Activated T-helper 1 cell treated with anti-CD3 and anti-CD28 coated beads, Interleukin-12 subunit alpha, Interleukin-12 subunit beta, Interleukin-2, Interleukin-4 antibody, amounts not matched to agents 30 ng/mL and 10 ng/mL and 1 ng/mL, durations not matched to agents 14 hours and 24 hours and 36 hours (primary cell): ENCODE results near the gene ATP8B3. TPM values are rescaled to one million over a fixed set of nuclear protein-coding genes. Genes with fewer than 3 reads are reported as not detected.

Experiments used
- DNase-seq: peaks from one replicate; pipeline ENCODE4 v3.0.0; 2021; ENCODE audit warnings: low spot score
- H3K27ac Mint-ChIP-seq: one replicate; pipeline ENCODE4 v1.8.0; 2021; ENCODE audit warnings: mild to moderate bottlenecking, mixed read lengths
- H3K27me3 Mint-ChIP-seq: one replicate; pipeline ENCODE4 v1.8.0; 2022; ENCODE audit warnings: mild to moderate bottlenecking, moderate library complexity, mixed read lengths; ENCODE audit not compliant: insufficient read depth
- H3K36me3 Mint-ChIP-seq: one replicate; pipeline ENCODE4 v1.8.0; 2021; ENCODE audit warnings: low read depth, mixed read lengths
- H3K4me1 Mint-ChIP-seq: one replicate; pipeline ENCODE4 v1.8.0; 2021; ENCODE audit warnings: low read depth, mixed read lengths
- H3K4me3 Mint-ChIP-seq: one replicate; pipeline ENCODE4 v1.8.0; 2021; ENCODE audit warnings: mild to moderate bottlenecking, moderate library complexity, mixed read lengths
- H3K9me3 Mint-ChIP-seq: one replicate; pipeline ENCODE4 v1.8.0; 2021; ENCODE audit warnings: mixed read lengths
- intact Hi-C: fragments of 100-400 bp; cut with micrococcal nuclease; formaldehyde crosslinking; loops from one replicate; pipeline ENCODE4 v1.15.1; 2024
- total RNA-seq: library from RNA; stranded (reverse); gene quantifications from 2 replicates; pipeline ENCODE4 v1.2.3, GENCODE V29; 2022

Gene ATP8B3
- total RNA-seq, 1 donor from 2014 or later = 5.0 TPM

- peaks cover 2% of the 10 kb centered on the region for H3K36me3 Mint-ChIP-seq
- H3K4me1 Mint-ChIP-seq = peaks cover 5% of the 10 kb centered on the region
- peak overlapping the region; percentile 61 for H3K27ac Mint-ChIP-seq
- intact Hi-C loops = no loop called here
- peaks cover 37% of the 10 kb centered on the region for H3K27me3 Mint-ChIP-seq
- no peak overlapping the region for H3K4me3 Mint-ChIP-seq
- no peaks in the 10 kb centered on the region for H3K9me3 Mint-ChIP-seq
- DNase-seq = no peak
Observed at GRCh38 chr19:1747285-1748114, 64.6 kb downstream of the ATP8B3 start.

DNA sequence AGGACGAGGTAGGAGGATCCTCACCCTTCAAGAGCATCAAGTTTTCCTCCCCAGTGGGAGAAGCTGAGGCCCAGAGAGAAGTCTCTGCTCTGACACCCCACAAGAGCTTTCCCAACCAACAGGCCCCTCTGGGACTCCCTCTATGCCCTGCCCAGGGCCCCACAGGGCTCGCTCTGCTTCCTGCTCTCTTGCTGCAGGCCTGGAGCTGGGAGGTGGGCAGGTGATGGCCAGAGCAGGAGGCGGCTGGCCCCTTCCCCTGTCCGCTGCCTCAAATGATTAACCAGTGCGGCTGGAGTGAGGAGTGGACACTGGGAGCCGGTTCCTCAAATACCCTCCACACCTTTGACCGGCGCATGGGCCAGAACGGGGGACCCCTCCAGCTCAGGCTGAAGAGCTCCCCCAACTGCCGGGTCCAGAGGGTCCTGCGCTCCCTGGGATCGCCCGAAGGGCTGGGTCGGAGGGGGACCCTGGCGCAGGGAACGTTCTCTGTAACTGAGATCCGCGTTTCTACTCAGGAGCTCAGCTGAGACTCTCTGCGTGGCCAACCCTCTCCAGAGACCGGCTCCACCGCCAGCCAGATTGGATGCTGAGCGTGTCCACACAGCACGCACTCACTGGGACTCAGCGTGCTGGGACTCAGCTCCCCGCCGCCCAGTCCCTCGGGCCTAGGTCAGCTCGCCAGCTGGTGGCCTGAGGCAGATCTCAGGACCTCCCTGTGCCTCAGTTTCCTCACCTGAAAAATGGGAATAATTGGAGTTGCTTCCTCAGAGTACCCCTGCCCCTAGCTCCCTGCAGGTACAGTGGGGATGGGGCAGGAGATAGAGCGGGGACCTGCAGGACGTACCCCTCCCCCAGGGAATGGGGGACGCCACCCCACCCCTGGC, 65.4 kb downstream of the ATP8B3 start:
- Mint-ChIP-seq H3K4me1 (peaks cover 5% of the 10 kb centered on the region), H3K27me3 (peaks cover 29% of the 10 kb centered on the region), H3K36me3 (peaks cover 2% of the 10 kb centered on the region), H3K9me3 (no peaks in the 10 kb centered on the region), H3K4me3 (no peak overlapping the region), H3K27ac (no peak overlapping the region)
- intact Hi-C loops = no loop called here
- no peak for DNase-seq

DNA sequence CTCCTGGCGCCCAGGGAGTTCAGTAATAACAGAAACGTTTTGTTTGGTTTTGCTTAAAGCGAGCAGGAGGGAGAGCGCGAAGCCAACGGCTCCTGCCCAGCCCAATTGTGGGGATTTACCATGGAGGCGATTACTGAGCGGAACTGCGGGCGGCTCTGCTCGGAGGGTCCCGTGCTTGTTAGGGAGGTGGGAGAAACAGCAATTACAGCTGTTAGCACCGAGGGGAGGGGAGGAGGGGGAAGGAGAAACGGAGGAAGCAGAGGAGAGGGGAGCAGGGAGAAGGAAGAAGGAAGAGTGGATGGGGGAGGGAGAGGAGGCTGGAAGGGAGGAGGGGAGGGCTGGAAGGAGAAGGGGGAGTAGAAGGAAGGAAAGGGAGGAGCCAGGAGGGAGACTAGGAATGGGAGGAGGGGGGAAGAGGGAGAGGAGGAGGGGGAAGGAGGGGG, 66.5 kb downstream of the ATP8B3 start:
- peaks cover 2% of the 10 kb centered on the region for H3K36me3 Mint-ChIP-seq
- H3K27me3 Mint-ChIP-seq = peaks cover 19% of the 10 kb centered on the region
- H3K4me1 Mint-ChIP-seq = peaks cover 5% of the 10 kb centered on the region
- H3K9me3 Mint-ChIP-seq = no peaks in the 10 kb centered on the region
- intact Hi-C loops = no loop called here
- H3K4me3 Mint-ChIP-seq = no peak overlapping the region
- H3K27ac Mint-ChIP-seq = no peak overlapping the region
- no peak for DNase-seq

- H3K27me3 Mint-ChIP-seq = peaks cover 16% of the 10 kb centered on the region
- H3K27ac Mint-ChIP-seq = no peak overlapping the region
- peaks cover 2% of the 10 kb centered on the region for H3K36me3 Mint-ChIP-seq
- intact Hi-C loops = no loop called here
- H3K4me1 Mint-ChIP-seq = peaks cover 5% of the 10 kb centered on the region
- no peaks in the 10 kb centered on the region for H3K9me3 Mint-ChIP-seq
- DNase-seq = no peak
- no peak overlapping the region for H3K4me3 Mint-ChIP-seq
Observed at GRCh38 chr19:1744822-1745563, 67.1 kb downstream of the ATP8B3 start.

DNA sequence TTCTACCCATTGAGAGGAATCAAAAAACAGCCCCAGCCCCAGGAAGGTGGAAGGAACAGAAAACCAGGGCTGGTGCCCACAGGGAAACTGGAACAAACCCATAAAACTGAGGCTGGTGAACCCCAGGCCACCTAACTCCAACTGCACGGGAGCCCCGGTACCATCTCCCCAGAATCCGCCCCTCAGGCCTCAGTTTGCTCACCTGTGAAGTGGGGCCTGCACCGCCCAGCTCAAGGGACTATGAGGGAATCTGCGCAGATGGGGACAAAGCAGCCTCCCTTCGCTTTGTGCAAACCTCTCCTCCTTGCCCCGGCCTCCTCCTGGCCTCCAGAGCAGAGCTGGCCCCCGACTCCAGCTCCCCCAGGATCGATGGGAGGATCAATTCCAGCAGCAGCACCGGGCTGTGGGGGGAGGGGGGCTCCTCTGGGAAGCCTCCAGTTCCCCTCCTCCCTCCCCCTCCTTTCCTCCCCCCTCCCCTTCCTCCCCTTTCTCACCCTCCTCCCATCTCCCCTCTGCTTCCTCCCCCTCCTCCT, 67.9 kb downstream of the ATP8B3 start:
- DNase-seq = no peak
- Mint-ChIP-seq H3K4me3 (no peak overlapping the region), H3K4me1 (peaks cover 5% of the 10 kb centered on the region), H3K27me3 (peaks cover 14% of the 10 kb centered on the region), H3K9me3 (no peaks in the 10 kb centered on the region), H3K27ac (no peak overlapping the region), H3K36me3 (peaks cover 2% of the 10 kb centered on the region)
- intact Hi-C loops = no loop called here

DNA sequence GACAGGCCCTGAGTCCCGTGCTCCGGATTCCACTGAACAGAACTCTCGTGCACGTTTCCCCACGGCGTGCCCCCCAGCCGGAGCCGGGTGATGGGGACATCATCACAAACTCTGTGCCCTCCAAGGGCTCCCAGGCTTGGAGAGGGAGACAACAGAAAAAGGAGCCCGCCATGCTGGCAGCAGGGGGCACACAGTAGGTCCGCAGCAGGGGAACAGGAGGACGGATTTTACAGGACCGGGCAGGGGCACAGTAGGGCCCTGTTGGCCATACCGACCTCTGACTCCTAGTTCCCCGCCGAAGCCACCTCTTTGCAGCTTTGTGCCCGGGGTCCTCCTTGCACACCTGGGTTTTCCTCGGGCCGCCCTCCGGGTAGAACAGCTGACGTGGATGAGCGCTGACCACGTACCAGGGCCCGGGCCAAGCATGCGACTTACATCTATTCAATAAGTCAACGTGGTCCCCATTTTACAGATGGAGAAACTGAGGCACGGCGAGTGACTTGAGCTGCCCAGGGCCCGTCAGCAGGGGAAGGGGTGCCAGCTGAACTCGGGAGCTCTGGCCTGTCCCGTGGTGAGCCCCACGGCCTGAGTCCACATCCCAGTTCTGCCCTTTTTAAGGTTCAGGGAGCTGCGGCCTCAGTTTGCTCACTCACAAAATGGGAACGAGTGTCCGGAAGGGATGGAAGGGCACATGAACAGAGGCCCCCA, 68.9 kb downstream of the ATP8B3 start:
- intact Hi-C loops = no loop called here
- DNase-seq = no peak
- H3K27me3 Mint-ChIP-seq = peaks cover 16% of the 10 kb centered on the region
- no peaks in the 10 kb centered on the region for H3K9me3 Mint-ChIP-seq
- no peak overlapping the region for H3K27ac Mint-ChIP-seq
- peaks cover 5% of the 10 kb centered on the region for H3K4me1 Mint-ChIP-seq
- H3K36me3 Mint-ChIP-seq = peaks cover 2% of the 10 kb centered on the region
- no peak overlapping the region for H3K4me3 Mint-ChIP-seq

DNA sequence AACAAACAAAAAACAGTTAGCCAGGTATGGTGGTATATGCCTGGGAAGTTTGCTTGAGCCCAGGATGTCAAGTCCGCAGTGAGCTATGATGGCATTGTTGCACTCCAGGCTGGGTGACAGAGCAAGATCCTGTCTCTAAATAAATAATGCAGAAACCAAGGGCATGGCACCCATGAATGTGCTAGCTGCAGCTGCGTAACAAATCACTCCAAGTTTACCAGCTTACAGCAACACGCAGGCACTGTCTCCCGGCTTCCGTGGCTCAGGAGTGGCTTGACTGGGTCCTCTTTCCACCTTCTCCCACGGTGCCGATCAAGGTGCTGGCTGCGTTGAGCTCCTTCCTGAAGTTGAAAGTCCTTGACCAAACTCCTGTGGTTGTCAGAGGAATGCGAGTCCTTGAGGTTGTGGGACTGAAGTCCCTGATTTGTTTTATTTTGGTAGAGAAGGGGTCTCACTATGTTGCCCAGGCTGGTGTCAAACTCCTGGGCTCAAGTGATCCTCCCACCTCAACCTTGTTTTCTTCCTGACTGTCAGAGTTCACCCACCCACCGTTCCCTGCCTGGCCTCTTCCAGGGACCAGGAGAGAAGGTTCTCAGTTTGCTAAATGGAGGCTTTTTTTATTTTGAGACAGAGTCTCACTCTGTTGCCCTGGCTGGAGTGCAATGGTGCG, 72.0 kb downstream of the ATP8B3 start:
- peaks cover 10% of the 10 kb centered on the region for H3K27me3 Mint-ChIP-seq
- intact Hi-C loops = no loop called here
- H3K36me3 Mint-ChIP-seq = no peaks in the 10 kb centered on the region
- H3K4me3 Mint-ChIP-seq = no peak overlapping the region
- no peaks in the 10 kb centered on the region for H3K9me3 Mint-ChIP-seq
- H3K4me1 Mint-ChIP-seq = no peaks in the 10 kb centered on the region
- no peak overlapping the region for H3K27ac Mint-ChIP-seq
- DNase-seq = no peak

DNA sequence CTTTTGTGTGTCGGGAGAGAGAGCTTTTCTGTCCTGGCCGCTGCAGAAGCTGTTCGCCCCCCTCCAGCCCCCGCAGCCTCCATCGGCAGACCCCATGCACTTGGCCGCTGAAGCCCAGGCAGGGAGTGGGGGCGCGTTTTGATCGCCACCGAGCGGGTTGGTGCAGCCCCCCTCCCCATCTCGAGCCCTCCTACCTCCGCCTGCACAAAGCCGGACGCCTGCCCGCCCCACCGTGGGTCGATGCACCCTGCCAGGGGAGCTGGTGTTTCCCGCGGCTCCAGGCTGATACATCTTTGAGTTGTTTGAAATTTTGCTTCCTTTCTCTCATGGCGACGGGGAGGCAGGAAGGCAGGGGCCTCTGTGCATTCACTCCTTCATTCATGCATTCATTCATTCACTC, 75.1 kb downstream of the ATP8B3 start:
- H3K36me3 Mint-ChIP-seq = no peaks in the 10 kb centered on the region
- H3K27me3 Mint-ChIP-seq = peaks cover 20% of the 10 kb centered on the region
- intact Hi-C loops = no loop called here
- no peak overlapping the region for H3K27ac Mint-ChIP-seq
- no peaks in the 10 kb centered on the region for H3K9me3 Mint-ChIP-seq
- H3K4me1 Mint-ChIP-seq = no peaks in the 10 kb centered on the region
- no peak overlapping the region for H3K4me3 Mint-ChIP-seq
- DNase-seq = no peak

- H3K9me3 Mint-ChIP-seq = no peaks in the 10 kb centered on the region
Observed at GRCh38 chr19:1736280-1736679, 75.8 kb downstream of the ATP8B3 start.

DNA sequence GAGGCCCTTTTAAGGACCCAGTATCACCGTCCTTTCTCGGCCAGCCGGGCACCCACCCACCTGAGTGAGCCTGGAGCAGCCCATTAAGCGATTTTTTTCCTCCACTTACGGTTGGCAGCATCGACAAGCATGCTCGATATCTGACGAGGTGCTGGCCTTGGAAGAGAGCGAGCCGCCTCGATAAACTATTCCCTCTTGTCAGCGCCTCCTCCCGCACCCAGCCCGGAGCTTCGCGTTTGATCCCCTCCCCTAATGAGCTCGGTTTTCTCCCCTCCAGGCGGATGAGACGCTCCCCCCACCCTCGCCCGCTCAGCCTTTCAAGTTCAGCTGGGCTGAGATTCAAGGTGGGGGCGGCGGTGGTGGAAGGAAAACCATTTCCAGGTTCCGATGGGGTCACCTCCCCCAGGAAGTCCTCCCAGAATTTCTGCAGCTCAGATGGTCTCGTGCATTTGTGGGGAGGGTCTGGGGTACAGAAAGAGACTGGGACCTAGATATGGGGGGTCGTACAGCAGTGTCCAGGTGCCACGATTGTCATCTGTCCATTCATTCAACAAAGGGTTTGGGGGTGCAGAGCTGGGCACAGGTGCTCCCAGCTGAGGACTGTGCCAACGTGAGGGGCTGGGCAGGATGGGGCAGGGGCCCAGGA, 77.6 kb downstream of the ATP8B3 start:
- H3K4me3 Mint-ChIP-seq = no peak overlapping the region
- H3K36me3 Mint-ChIP-seq = no peaks in the 10 kb centered on the region
- H3K9me3 Mint-ChIP-seq = no peaks in the 10 kb centered on the region
- H3K27me3 Mint-ChIP-seq = peaks cover 20% of the 10 kb centered on the region
- intact Hi-C loops = no loop called here
- no peak overlapping the region for H3K27ac Mint-ChIP-seq
- DNase-seq = no peak
- no peaks in the 10 kb centered on the region for H3K4me1 Mint-ChIP-seq

More at GRCh38 chr19:1736280-1736679, 75.8 kb downstream of the ATP8B3 start:
- no peaks in the 10 kb centered on the region for H3K4me1 Mint-ChIP-seq
- H3K4me3 Mint-ChIP-seq = no peak overlapping the region
- H3K27ac Mint-ChIP-seq = no peak overlapping the region
- no peaks in the 10 kb centered on the region for H3K36me3 Mint-ChIP-seq
- DNase-seq = no peak
- intact Hi-C loops = no loop called here
- peaks cover 23% of the 10 kb centered on the region for H3K27me3 Mint-ChIP-seq
